H9 (cell line): Measurements from ENCODE around the gene AHSG. TPM values are rescaled to one million over a fixed set of nuclear protein-coding genes. Genes with fewer than 3 reads are reported as not detected.

ENCODE experiments used
- DNase-seq: peaks from one replicate; pipeline ENCODE4 v3.0.0-alpha.2; 2017
- H2AFZ ChIP-seq: one replicate; pipeline ENCODE4 v1.6.1; 2013; ENCODE audit warnings: mild to moderate bottlenecking, low read length, control low read depth, moderate library complexity
- H2AK5ac ChIP-seq: 2 replicates; pipeline ENCODE4 v1.6.1; 2013; ENCODE audit warnings: low read length, control low read depth, mixed read lengths; ENCODE audit not compliant: insufficient read length
- H2BK120ac ChIP-seq: one replicate; pipeline ENCODE4 v1.6.1; 2013; ENCODE audit warnings: low read depth, mild to moderate bottlenecking, low read length, control low read depth, inconsistent platforms; ENCODE audit not compliant: poor library complexity, severe bottlenecking
- H2BK12ac ChIP-seq: 2 replicates; pipeline ENCODE4 v1.6.1; 2013; ENCODE audit warnings: low read length, control low read depth, mixed read lengths, low read depth; ENCODE audit not compliant: insufficient read length
- H2BK15ac ChIP-seq: 2 replicates; pipeline ENCODE4 v1.6.1; 2013; ENCODE audit warnings: low read depth, low read length, control low read depth
- H2BK20ac ChIP-seq: one replicate; pipeline ENCODE4 v1.6.1; 2013; ENCODE audit warnings: low read depth, mild to moderate bottlenecking, low read length, control low read depth, inconsistent platforms; ENCODE audit not compliant: poor library complexity, severe bottlenecking
- H2BK5ac ChIP-seq: 2 replicates; pipeline ENCODE4 v1.6.1; 2013; ENCODE audit warnings: low read length, control low read depth, mixed read lengths; ENCODE audit not compliant: insufficient read length
- H3K14ac ChIP-seq: 2 replicates; pipeline ENCODE4 v1.6.1; 2013; ENCODE audit warnings: low read length, control low read depth; ENCODE audit not compliant: insufficient read depth
- H3K18ac ChIP-seq: 2 replicates; pipeline ENCODE4 v1.6.1; 2013; ENCODE audit warnings: low read depth, mild to moderate bottlenecking, mixed read lengths, low read length, control low read depth; ENCODE audit not compliant: insufficient read length
- H3K23ac ChIP-seq: 2 replicates; pipeline ENCODE4 v1.6.1; 2013; ENCODE audit warnings: low read length, control low read depth, mixed read lengths, low read depth; ENCODE audit not compliant: insufficient read length
- H3K23me2 ChIP-seq: 2 replicates; pipeline ENCODE4 v1.6.1; 2013; ENCODE audit warnings: low read depth, mild to moderate bottlenecking, mixed read lengths, low read length, control low read depth; ENCODE audit not compliant: insufficient read length, poor library complexity, severe bottlenecking
- H3K27ac ChIP-seq: 2 replicates; pipeline ENCODE4 v1.5.1; 2013; ENCODE audit warnings: low read length, control low read depth, mixed read lengths, low read depth; ENCODE audit not compliant: insufficient read length
- H3K27me3 ChIP-seq: 2 replicates; pipeline ENCODE4 v1.6.1; 2013; ENCODE audit warnings: low read length, control low read depth, inconsistent platforms; ENCODE audit not compliant: insufficient read depth
- H3K4ac ChIP-seq: 2 replicates; pipeline ENCODE4 v1.6.1; 2013; ENCODE audit warnings: low read depth, mild to moderate bottlenecking, control low read depth, inconsistent platforms, low read length, moderate library complexity
- H3K4me1 ChIP-seq: 2 replicates; pipeline ENCODE4 v1.6.1; 2013; ENCODE audit warnings: low read length, control low read depth, inconsistent platforms; ENCODE audit not compliant: insufficient read depth
- H3K4me2 ChIP-seq: 2 replicates; pipeline ENCODE4 v1.6.1; 2013; ENCODE audit warnings: low read length, control low read depth, mixed read lengths; ENCODE audit not compliant: insufficient read length, insufficient read depth
- H3K56ac ChIP-seq: 2 replicates; pipeline ENCODE4 v1.6.1; 2013; ENCODE audit warnings: low read depth, mild to moderate bottlenecking, mixed read lengths, low read length, control low read depth; ENCODE audit not compliant: insufficient read length
- H3K79me1 ChIP-seq: 2 replicates; pipeline ENCODE4 v1.6.1; 2013; ENCODE audit warnings: low read depth, mild to moderate bottlenecking, moderate library complexity, low read length, control low read depth, inconsistent platforms; ENCODE audit not compliant: insufficient read depth, poor library complexity, severe bottlenecking
- H3K79me2 ChIP-seq: 2 replicates; pipeline ENCODE4 v1.6.1; 2013; ENCODE audit warnings: low read length, control low read depth, inconsistent platforms; ENCODE audit not compliant: insufficient read depth
- H3K9ac ChIP-seq: 2 replicates; pipeline ENCODE4 v1.6.1; 2013; ENCODE audit warnings: low read length, control low read depth, mixed read lengths; ENCODE audit not compliant: insufficient read length; ENCODE audit errors: extremely low read depth
- H3K9me3 ChIP-seq: one replicate; pipeline ENCODE4 v1.6.1; 2013; ENCODE audit warnings: low read depth, low read length, inconsistent platforms; ENCODE audit not compliant: control insufficient read depth
- H3T11ph ChIP-seq: one replicate; pipeline ENCODE4 v1.6.1; 2013; ENCODE audit warnings: mild to moderate bottlenecking, low read length, control low read depth, inconsistent platforms
- H4K20me1 ChIP-seq: one replicate; pipeline ENCODE4 v1.6.1; 2013; ENCODE audit not compliant: control insufficient read depth, insufficient read length, insufficient read depth
- H4K5ac ChIP-seq: 2 replicates; pipeline ENCODE4 v1.6.1; 2013; ENCODE audit warnings: low read depth, mild to moderate bottlenecking, mixed read lengths, low read length, control low read depth; ENCODE audit not compliant: insufficient read length
- H4K8ac ChIP-seq: replicated peaks from 2 replicates; pipeline ENCODE4 v1.6.1; 2013; ENCODE audit warnings: low read length, control low read depth, mixed read lengths, low read depth; ENCODE audit not compliant: insufficient read length
- H4K91ac ChIP-seq: 2 replicates; pipeline ENCODE4 v1.6.1; 2013; ENCODE audit warnings: low read depth, mild to moderate bottlenecking, moderate library complexity, mixed read lengths, low read length, control low read depth; ENCODE audit not compliant: insufficient read length
- H3K27ac Mint-ChIP-seq, 3 experiments: 2 replicates in 2 of 3; 3 replicates in 1 of 3; pipeline ENCODE4 v1.8.0; 2020 to 2021; ENCODE audit warnings: mixed read lengths in 3 of 3, mild to moderate bottlenecking in 1 of 3, moderate library complexity in 1 of 3
- H3K27me3 Mint-ChIP-seq: 2 replicates; pipeline ENCODE4 v1.8.0; 2021; ENCODE audit warnings: low read depth, mild to moderate bottlenecking, moderate library complexity, mixed read lengths
- H3K36me3 Mint-ChIP-seq, 3 experiments: 2 replicates in 2 of 3; 3 replicates in 1 of 3; pipeline ENCODE4 v1.8.0; 2020 to 2021; ENCODE audit warnings: low read depth in 3 of 3, mixed read lengths in 3 of 3; ENCODE audit not compliant: insufficient read depth in 1 of 3
- H3K4me1 Mint-ChIP-seq, 2 experiments: 2 replicates each; pipeline ENCODE4 v1.8.0; 2020; ENCODE audit warnings: mixed read lengths in 2 of 2
- H3K4me3 Mint-ChIP-seq, 2 experiments: 2 replicates in 1 of 2; 3 replicates in 1 of 2; pipeline ENCODE4 v1.8.0; 2020 to 2021; ENCODE audit warnings: mild to moderate bottlenecking in 2 of 2, mixed read lengths in 2 of 2, moderate library complexity in 1 of 2
- H3K9me3 Mint-ChIP-seq, 2 experiments: 2 replicates in 1 of 2; 3 replicates in 1 of 2; pipeline ENCODE4 v1.8.0; 2020; ENCODE audit warnings: mild to moderate bottlenecking in 2 of 2, mixed read lengths in 2 of 2, moderate library complexity in 1 of 2
- CTCF ChIP-seq: fragments of 200-600 bp; sonication (generic); conservative IDR thresholded peaks from 3 replicates; pipeline ENCODE4 v1.8.0; 2021; ENCODE audit warnings: antibody characterized with exemption, mild to moderate bottlenecking
- WGBS: extraction: QIAGEN DNeasy Blood & Tissue Kit; methylation state at CpG from one replicate; pipeline ENCODE4 v1.1.7; 2013; ENCODE audit warnings: missing lambda C conversion rate, low lambda C conversion rate, mixed read lengths; ENCODE audit not compliant: insufficient read length; ENCODE audit errors: extremely low coverage; 5-methylcytosine and 5-hydroxymethylcytosine counted together
- total RNA-seq: library from RNA; stranded (reverse); gene quantifications from 2 replicates; pipeline ENCODE4 v1.2.1, GENCODE V29; 2021

The AHSG gene
- total RNA-seq, 1 experiment from 2014 or later: not detected

GRCh38 chr3:186635532-186635931 is 22.7 kb downstream of the AHSG start:
- H3K4me1 Mint-ChIP-seq: peaks cover 8 to 11% of the 10 kb centered on the region in 2 experiments
- H2BK120ac ChIP-seq: no peak overlapping the region
- no peak overlapping the region for H2BK5ac ChIP-seq
- no peak overlapping the region for H3K18ac ChIP-seq
- H3K4me2 ChIP-seq: no peak overlapping the region
- H3K79me1 ChIP-seq: no peaks in the 10 kb centered on the region
- no peaks in the 10 kb centered on the region for H3K23me2 ChIP-seq
- H2BK20ac ChIP-seq: no peak overlapping the region
- H3K9ac ChIP-seq: no peak overlapping the region
- H4K5ac ChIP-seq: no peak overlapping the region
- H3K27ac ChIP-seq: no peak overlapping the region
- no peak overlapping the region for H3K23ac ChIP-seq
- H4K20me1 ChIP-seq: no peaks in the 10 kb centered on the region
- no CpG with 5 or more reads among the region's 3 CpGs for WGBS
- no peaks in the 10 kb centered on the region for H3K9me3 Mint-ChIP-seq
- H3K14ac ChIP-seq: no peak overlapping the region
- no peak overlapping the region for H2AK5ac ChIP-seq
- no peak for DNase-seq
- no peaks in the 10 kb centered on the region; the same call in 1 of the 2 replicates for H3K4me1 ChIP-seq
- peaks cover 2% of the 10 kb centered on the region; the same call in 1 of the 2 replicates for H3K27me3 Mint-ChIP-seq
- H3K27me3 ChIP-seq: no peaks in the 10 kb centered on the region
- no peak overlapping the region for H3K4ac ChIP-seq
- no peak overlapping the region for H3K56ac ChIP-seq
- H3K9me3 ChIP-seq: no peaks in the 10 kb centered on the region
- H3K4me3 Mint-ChIP-seq: no peak overlapping the region
- H3K36me3 Mint-ChIP-seq: no peaks in the 10 kb centered on the region
- no peak overlapping the region for H3T11ph ChIP-seq
- no peak for TF ChIP-seq CTCF
- H2BK15ac ChIP-seq: no peak overlapping the region
- H4K91ac ChIP-seq: no peak overlapping the region
- H3K79me2 ChIP-seq: no peaks in the 10 kb centered on the region
- no peak overlapping the region for H2AFZ ChIP-seq
- no peak overlapping the region for H3K27ac Mint-ChIP-seq
- no peak overlapping the region for H4K8ac ChIP-seq
- no peak overlapping the region for H2BK12ac ChIP-seq
